Non-pigmented ciliary epithelial cell (primary cell): ENCODE results near the gene SLC12A1.
A peak's percentile ranks its signal among the peaks of the same experiment; 100 is the strongest.

ENCODE experiments used
- DNase-seq: peaks from one replicate; pipeline ENCODE4 v3.0.0-alpha.2; 2010; ENCODE audit warnings: low read depth

Gene SLC12A1

GRCh38 chr15:48242535-48242934 lies 36.4 kb downstream of the SLC12A1 start:
- no peak for DNase-seq

- DNase-seq: no peak
These were observed 38.8 kb downstream of the SLC12A1 start for GRCh38 chr15:48244921-48245320.

GRCh38 chr15:48248414-48248813 lies 42.3 kb downstream of the SLC12A1 start:
- DNase-seq: no peak

- peak; percentile 67 for DNase-seq
These were observed 44.6 kb downstream of the SLC12A1 start for GRCh38 chr15:48250640-48251076.

- no peak for DNase-seq
These were observed 47.1 kb downstream of the SLC12A1 start for GRCh38 chr15:48253172-48253571.

GRCh38 chr15:48265135-48265534 lies 59.0 kb downstream of the SLC12A1 start:
- DNase-seq: no peak

- peak; percentile 8 for DNase-seq
These were observed 60.1 kb downstream of the SLC12A1 start for GRCh38 chr15:48266024-48266689.

- no peak for DNase-seq
These were observed 61.7 kb downstream of the SLC12A1 start for GRCh38 chr15:48267766-48268165.

- DNase-seq: no peak
These were observed 66.9 kb downstream of the SLC12A1 start for GRCh38 chr15:48273049-48273448.

GRCh38 chr15:48278666-48279065 lies 72.6 kb downstream of the SLC12A1 start:
- DNase-seq: no peak

- DNase-seq: no peak
These were observed 73.5 kb downstream of the SLC12A1 start for GRCh38 chr15:48279608-48280007.

GRCh38 chr15:48281674-48282073 lies 75.6 kb downstream of the SLC12A1 start:
- no peak for DNase-seq

- DNase-seq: no peak
These were observed 76.1 kb downstream of the SLC12A1 start for GRCh38 chr15:48282216-48282615.

- no peak for DNase-seq
These were observed 77.5 kb downstream of the SLC12A1 start for GRCh38 chr15:48283396-48284145.

- DNase-seq: peak; percentile 78
These were observed 79.5 kb downstream of the SLC12A1 start for GRCh38 chr15:48285329-48286214.

GRCh38 chr15:48289628-48290027 lies 83.5 kb downstream of the SLC12A1 start:
- DNase-seq: no peak

GRCh38 chr15:48292458-48292857 lies 86.4 kb downstream of the SLC12A1 start:
- DNase-seq: no peak

GRCh38 chr15:48297668-48298067 lies 91.6 kb downstream of the SLC12A1 start:
- no peak for DNase-seq

GRCh38 chr15:48298914-48299313 lies 92.8 kb downstream of the SLC12A1 start:
- no peak for DNase-seq

- no peak for DNase-seq
These were observed 93.9 kb downstream of the SLC12A1 start for GRCh38 chr15:48300038-48300437.

GRCh38 chr15:48304398-48304797 lies 98.3 kb downstream of the SLC12A1 start:
- no peak for DNase-seq

GRCh38 chr15:48306639-48307038 lies 100.5 kb downstream of the SLC12A1 start:
- no peak for DNase-seq

- DNase-seq: no peak
These were observed 101.5 kb downstream of the SLC12A1 start for GRCh38 chr15:48307586-48307985.
